GM20000 (cell line): ENCODE measurements around the gene SENP3.

Experiments
- DNase-seq: peaks from one replicate; pipeline ENCODE4 v3.0.0; 2012; ENCODE audit warnings: low spot score
- TF ChIP-seq, protein P1 (sequence below): IDR thresholded peaks from 2 replicates; pipeline ENCODE4 v1.5.1; 2012; ENCODE audit warnings: mild to moderate bottlenecking, control low read depth; ENCODE audit errors: extremely low read depth, missing control alignments

The SENP3 gene

DNA sequence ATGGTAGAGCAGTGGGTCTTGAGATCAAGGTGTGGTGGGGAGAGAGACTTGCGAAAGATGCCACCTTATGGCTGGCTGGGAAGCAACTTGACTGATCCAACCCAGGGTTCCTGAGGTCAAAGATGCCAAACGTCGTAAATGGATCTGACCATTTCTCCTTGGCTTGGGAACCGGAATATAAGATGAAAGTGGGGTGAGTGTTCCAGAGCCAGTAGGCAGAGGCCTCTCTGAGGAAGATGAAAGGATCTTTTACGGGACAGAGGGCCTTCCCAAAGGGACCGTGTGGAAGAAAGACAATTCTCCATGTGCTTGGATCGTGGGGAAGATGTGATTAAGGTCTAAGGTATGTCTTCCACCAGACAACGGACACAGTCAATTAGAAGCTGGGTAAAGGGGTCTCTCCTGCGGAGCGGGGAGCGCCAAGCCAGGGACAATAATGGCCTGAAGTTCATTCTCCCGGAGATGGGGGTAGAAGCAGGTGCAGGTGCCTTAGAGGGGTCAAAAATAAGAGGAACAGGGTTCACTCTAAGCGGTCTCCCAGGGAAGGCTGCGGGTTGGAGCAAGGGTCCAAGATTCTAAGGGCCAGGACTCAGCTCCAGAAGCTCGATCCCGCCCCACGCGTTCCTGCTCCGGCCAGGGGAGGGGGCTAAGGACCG is 52.2 kb downstream of the SENP3 start:
- no peak for DNase-seq
- TF ChIP-seq, protein P1, sequence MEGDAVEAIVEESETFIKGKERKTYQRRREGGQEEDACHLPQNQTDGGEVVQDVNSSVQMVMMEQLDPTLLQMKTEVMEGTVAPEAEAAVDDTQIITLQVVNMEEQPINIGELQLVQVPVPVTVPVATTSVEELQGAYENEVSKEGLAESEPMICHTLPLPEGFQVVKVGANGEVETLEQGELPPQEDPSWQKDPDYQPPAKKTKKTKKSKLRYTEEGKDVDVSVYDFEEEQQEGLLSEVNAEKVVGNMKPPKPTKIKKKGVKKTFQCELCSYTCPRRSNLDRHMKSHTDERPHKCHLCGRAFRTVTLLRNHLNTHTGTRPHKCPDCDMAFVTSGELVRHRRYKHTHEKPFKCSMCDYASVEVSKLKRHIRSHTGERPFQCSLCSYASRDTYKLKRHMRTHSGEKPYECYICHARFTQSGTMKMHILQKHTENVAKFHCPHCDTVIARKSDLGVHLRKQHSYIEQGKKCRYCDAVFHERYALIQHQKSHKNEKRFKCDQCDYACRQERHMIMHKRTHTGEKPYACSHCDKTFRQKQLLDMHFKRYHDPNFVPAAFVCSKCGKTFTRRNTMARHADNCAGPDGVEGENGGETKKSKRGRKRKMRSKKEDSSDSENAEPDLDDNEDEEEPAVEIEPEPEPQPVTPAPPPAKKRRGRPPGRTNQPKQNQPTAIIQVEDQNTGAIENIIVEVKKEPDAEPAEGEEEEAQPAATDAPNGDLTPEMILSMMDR = no peak

DNA sequence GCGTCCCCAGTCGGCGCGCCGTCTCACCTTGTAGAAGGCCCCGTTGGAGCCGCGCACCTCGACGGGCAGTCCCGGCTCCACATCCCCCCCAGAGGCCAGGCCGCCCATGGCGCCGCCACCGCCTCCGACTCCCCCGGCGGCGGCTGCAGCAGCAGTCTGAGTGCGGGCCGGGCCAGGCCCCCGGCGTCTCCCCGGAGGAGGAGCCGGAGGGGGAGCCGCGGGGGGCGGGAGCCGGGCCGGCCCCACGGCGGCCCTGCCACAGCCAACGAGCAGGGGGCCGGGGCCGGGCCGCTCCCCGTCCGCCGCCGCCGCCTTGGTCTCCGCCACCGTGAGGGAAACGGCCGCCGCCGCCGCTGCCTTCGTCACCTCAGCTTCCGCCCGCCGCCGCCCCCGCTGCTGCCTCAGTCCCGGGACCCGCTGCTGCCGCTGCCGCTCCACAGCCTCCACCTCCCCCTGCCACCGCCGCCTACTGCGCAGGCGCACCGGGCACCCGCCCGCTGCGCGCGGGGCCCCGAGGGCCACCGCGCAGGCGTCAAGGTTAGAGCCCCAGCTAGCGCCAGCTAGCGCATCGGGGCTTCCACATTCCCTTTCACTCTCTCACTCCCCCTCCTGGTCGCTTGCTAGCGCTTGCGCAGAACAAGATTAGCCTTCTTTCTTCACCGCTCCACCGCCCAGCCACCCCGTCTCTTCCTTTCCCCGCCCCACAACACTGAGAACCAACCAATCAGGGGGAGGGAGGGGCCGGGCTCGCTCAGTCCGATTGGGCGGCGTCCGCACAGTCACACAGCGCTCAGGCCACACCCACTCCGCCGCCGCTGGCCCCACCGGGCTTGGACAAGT is 52.9 kb downstream of the SENP3 start, which contains the start of gene FXR2:
Gene FXR2 (minus strand): TSS at position 473 of the 840 bp plus-strand sequence. CDS start 365 bp downstream, at position 108.
- peak; percentile 100 for DNase-seq
- TF ChIP-seq, protein P1 = peak; percentile 50

DNA sequence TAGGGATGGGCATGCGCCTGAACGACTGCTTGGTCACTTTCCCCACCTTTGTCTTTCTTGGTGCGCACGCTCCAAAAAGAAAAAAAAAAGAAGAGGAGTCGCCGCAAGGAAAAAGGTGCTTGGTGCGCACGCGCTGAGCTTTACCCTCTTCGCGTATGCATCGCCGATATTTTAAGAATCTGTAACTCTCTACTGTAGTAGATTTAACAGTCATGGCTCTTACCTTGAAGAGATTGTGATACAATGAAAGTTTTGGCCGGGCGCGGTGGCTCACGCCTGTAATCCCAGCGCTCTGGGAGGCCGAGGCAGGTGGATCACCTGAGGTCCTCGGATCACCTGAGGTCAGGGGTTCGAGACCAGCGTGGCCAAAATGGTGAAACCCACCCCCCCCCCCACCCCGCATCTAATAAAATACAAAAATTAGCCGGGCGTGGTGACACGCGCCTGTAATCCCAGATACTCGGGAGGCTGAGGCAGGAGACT is 53.6 kb downstream of the SENP3 start:
- no peak for DNase-seq
- TF ChIP-seq, protein P1 = no peak

DNA sequence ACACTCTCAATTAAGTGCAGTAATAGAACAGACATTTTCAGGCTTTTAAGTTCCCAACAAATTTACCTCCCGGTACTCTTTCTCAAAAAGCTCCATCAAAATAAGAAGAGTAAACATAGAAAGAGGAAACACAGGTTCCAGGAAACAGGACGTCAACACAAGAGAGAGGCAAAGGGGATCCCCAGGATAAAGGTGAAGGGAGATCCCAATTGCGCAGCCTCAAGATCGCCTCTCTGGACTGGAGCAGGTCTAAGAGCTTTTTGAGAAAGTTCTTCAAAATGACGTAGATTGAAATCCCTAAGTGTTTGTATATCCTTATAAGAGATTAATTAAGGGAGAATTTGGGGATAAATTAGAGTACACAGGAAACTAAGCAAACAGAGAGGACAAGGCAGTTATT is 56.9 kb downstream of the SENP3 start:
- TF ChIP-seq, protein P1 = no peak
- DNase-seq = no peak

DNA sequence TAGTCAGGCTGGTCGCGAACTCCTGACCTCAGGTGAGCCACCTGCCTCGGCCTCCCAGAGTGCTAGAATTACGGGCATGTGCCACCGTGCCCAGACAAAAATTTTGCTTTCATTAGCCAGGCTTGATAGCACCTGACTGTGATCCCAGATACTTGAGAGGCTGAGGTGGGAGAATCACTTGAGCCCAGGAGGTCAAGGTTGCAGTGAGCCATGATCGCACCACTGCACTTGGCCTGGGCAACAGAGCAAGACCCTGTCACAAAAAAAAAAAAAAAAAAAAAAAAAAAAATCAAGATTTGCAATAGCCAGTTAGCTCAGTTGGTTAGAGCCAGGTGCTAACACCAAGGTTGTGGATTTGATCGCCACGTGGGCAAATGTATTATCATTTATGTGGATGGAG is 59.1 kb downstream of the SENP3 start:
- TF ChIP-seq, protein P1 = no peak
- DNase-seq = no peak
